ENCODE data around the gene G6PC1. TPM values are rescaled to one million over a fixed set of nuclear protein-coding genes. Genes with fewer than 3 reads are reported as not detected.
"Not testable (repeated sequence)": the region's sequence is repeated elsewhere in the genome, so short reads cannot be mapped to it uniquely, and the experiment has no call there.

Gene G6PC1
- polyA plus RNA-seq, 12 donors, result 0.04 to 0.28 (median 0.16) TPM; not detected in 9

DNA sequence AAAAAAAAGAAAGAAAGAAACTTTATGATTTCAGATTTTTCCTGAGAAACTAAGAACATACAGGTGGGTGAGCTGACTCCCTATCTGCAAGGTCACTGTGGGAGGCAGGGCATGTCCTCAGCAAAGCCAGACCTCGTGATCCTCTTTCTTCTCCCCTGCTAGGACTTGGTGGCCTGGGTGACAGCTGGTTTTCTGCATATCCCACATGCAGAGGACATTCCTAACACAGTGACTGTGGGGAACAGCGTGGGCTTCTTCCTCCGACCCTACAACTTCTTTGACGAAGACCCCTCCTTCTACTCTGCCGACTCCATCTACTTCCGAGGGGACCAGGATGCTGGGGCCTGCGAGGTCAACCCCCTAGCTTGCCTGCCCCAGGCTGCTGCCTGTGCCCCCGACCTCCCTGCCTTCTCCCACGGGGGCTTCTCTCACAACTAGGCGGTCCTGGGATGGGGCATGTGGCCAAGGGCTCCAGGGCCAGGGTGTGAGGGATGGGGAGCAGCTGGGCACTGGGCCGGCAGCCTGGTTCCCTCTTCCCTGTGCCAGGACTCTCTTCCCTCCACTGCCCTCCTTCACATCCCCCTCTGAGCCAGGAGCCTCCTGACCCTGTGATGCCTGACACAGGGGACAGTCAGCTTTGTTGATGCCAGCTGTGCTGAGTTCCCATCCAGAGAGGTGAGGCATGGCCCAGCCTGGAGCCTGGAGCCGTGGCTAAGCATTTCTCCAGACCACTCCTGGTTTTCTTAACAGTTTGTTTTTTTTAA is 26.5 kb upstream of the G6PC1 start:
- not testable (repeated sequence) for DNase-seq

DNA sequence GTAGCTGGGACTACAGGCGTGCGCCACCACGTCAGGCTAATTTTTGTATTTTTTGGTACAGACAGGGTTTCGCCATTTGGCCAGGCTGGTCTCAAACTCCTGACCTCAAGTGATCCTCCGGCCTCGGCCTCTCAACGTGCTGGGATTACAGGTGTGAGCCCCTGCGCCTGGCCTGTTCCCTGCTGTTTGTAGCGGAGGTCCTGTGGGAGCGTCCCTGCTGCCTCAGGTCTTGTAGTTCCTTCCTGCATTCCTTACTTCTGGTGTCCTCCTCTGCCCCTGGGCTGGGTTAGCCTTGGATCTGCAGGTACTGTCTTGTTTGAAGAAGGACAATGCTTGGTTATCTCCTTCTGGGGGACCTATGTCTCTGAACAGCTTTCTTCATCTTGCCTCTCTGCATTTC is 23.6 kb upstream of the G6PC1 start:
- DNase-seq, result no peak

DNA sequence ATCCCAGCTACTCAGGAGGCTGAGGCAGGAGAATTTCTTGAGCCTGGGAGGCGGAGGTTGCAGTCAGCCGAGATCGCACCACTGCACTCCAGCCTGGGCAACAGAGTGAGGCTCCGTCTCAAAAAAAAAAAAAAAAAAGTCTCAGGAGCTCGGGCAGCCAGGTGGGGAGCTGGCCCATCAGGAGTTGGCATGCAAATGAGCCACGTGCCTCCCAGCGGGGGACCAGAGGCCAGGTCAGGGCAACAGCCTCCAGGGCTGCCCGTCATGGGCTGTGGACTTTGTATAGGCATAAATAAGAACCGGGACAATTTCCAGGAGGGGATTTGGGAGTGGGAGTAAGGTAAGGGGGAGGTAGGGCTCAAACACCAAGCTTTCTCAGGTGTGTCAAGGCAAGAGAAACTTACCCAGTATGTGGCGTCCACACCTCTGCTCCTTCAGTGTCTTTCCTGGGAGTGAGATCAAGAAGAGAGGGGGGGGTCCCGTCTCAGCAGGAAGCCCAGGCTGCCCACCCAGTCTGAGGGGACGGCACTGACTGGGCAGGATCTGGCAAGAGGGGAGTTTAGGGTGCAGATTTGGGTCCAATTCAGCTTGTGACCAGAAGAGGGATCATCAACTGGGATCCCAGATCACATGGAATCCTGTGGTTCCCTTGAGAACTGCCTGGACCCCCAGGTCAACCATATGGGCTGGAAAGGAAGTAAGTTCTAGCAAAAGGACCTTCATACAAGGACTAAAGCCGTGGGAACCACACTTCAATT is 22.3 kb upstream of the G6PC1 start:
- DNase-seq, result no peak

DNA sequence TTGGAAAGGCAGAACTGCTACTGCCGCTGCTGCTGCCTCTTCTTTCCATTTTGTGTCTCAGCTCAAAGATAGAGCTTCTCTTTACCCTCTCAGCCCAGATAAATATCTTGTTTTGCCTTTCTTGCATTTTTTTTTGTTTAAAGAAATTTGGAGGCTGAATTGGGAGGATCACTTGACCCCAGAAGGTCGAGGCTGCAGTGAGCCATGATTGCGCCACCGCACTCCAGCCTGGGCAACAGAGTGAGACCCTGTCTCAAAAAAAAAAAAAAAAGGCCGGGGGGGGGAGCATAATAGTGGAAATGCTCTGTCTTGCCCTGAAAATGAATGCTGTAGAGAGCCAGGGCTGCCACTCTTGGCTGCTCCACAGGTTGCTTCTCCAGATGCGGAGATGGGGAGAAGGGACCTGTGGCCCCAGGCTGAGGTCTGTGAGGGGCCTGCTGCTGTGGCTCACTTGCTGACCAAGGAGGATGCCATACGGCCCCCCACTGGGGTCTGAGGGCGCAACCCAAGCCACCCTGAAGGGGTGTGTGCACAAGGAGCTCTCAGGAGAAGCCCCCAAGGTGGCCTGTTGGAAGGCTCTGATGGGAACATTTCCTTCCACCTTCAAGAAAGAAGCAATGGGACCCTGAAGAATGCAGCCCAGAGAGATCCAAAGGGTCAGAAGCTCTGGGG is 21.5 kb upstream of the G6PC1 start:
- no peak for DNase-seq

DNA sequence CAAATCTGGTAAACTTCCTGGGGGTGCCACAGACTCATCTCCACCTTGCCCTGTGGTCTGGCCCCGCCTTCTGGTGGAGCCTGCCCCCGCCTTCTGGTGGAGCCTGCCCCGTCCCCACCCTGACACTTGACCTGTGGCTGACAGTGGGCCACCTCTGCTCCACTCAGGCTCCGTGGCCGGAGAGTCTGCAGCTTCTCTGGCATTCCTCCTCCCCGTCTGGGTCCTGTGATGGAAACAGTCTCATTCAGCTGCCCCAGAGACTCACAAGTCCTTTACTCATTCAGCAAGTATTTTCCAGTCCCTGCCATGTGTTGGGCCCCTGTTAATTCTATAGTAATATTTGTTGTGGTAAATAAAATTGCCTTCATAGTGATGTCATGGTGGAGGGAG is 21.0 kb upstream of the G6PC1 start:
- DNase-seq, result no peak

DNA sequence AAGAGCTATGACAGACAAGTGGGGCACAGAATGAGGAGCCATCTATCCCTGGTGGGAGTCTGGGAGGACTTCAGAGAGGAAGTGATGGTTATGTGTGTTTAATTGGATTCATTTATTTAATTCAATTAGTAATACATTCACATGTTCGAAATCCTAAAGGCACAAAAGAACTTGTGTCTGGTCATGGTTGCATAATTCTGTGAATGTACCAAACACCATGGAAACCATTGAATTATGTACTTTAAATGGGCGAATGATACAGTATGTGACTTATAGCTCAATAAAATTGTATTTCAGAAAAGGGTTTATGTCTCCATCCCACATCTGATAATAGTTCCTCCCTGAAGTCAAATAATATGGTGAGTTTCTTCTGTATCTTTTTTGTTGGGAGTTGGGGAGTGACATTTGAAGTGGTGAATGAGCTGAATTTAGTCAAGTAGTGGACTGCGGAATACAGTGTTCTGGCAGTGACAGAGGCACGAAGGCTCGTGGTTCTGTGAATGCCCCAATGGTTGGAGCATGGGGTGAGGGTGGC is 19.8 kb upstream of the G6PC1 start:
- no peak for DNase-seq

DNA sequence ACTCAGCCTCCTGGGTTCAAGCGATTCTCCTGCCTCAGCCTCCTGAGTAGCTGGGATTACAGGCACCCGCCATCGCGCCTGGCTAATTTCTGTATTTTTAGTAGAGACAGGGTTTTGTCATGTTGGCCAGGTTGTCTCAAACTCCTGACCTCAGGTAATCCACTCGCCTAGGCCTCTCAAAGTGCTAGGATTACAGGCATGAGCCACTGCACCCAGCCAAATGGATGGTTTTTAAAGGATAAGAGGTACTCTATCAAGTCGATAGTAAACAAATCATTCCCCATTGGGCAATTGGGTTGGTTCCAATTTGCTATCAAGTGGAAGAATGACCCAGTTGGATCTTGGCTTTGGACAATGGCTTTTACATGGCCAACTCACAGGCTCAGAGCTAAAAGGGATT is 18.9 kb upstream of the G6PC1 start:
- not testable (repeated sequence) for DNase-seq

DNA sequence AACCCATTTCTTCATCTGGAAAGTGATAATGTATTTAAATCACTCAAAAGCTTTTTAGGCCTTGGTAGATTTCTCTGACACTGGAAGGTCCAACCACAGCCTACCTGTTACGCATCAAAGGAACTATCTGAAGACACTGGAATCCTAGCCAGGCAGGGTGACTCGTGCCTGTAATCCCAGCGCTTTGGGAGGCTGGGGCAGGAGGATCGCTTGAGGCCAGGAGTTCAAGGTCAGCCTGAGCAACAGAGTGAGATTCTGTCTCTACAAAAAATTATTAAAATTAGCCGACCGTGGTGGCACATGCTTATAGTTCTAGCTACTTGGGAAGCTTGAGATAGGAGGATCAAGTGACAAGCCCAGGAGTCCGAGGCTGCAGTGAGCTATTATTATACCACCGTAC is 18.4 kb upstream of the G6PC1 start:
- DNase-seq, result no peak

DNA sequence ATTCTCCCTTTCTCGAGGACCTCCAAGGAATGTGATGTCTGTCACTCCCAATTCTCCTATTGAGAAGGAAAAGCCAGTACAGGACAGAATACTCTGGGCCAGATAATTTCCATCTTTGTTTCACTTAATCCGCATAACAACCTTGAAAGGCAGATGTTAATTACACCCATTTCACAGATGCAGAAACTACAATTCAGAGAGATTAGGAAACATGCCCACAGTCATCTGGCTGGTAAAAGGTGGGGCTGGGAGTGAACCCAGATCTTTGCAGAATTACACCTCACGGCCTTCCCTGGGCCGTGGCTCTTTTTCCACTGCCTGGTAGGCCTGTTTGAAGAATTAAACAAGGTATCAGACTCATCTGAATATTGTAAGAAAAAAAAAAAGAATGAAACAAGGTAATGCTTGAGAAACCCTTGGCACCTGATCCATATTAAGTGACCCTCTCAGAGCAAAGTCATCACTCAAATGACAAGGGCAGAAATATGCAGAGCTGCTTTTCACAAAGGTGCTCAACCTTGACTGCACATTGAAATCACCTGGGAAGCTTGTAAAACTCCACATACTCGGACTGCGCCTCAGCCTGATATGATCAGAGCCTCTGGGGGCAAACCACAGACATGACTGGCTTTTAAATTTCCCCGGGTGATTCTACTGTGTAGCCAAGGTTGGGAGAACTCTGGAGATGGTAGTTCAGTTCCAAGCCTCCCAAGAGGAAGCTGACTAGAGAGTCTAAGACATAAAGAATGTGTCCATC is 16.6 kb upstream of the G6PC1 start:
- DNase-seq, result no peak

DNA sequence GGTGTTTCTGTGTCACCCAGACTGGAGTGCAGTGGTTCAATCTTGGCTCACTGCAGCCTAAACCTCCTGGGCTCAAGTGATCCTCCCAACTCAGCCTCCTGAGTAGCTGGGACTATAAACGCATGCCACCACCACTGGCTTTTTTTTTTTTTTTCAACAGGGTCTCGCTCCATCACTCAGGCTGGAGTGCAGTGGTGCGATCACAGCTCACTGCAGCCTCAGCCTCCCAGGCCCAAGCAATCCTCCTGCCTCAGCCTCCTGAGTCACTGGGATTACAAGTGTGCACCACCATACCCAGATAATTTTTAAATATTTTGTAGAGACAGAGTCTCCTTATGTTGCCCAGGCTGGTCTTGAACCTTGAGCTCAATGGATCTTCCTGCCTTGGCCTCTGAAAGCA is 14.8 kb upstream of the G6PC1 start:
- DNase-seq, result not testable (repeated sequence)

DNA sequence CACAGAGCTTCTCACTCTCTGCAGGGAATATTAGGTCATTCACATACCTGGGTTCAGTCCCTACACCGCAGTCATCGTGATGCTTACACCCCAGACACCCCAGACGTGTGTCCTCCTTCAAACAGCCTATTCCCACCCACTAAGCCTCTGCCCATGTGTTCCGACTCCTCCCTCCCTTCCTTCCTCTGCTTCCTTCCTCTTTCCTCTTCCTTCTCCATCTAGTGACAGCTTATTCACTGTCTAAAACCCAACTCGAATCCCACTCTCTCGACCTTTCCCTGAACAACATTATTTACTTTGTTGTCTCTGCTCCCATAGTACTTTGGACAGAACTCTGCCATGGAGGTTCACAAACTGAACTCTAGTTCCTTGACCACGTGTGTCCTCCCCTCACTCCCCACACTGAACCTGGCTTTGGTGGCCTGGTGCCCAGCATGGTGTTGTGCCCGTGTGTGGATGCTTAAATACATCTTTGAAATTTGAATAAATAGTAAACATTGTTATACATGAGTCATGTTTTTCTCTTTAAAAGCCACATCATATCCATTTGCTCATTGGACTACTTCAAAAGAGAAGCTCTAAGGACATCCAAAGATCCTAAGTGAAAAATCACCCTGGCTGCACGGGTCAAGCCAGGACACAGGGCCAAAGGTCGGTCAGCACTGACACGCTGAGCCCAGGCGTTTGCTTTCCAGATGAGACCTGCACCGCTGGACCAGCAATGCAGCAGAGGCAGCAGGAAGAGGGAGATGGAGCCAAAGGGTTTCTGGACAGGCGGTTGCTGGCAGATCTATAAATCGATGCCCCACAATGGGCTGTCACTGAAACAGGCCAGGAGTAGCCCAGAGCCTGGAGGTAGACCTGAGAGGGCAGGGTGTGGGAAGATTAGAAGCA is 14.1 kb upstream of the G6PC1 start:
- no peak for DNase-seq

DNA sequence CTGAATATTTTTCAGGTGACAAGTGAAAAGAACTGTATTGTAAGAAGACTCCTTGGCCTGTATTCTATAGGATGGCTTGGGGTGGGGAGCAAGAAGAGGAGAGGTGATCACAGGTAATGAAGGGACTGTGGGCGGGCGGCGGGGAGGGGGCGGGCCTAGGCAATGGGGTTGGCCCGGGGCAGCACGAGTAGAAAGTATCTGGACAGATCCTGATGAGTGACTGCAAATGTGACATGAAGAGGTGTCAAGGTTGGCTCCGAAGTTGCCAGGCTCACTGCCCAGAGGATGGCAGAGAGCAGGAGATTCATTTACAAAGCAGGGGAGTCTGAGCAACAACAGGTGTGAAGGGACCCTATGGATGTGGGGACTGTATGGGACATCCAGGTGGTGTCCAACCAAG is 10.8 kb upstream of the G6PC1 start:
- DNase-seq, result no peak

DNA sequence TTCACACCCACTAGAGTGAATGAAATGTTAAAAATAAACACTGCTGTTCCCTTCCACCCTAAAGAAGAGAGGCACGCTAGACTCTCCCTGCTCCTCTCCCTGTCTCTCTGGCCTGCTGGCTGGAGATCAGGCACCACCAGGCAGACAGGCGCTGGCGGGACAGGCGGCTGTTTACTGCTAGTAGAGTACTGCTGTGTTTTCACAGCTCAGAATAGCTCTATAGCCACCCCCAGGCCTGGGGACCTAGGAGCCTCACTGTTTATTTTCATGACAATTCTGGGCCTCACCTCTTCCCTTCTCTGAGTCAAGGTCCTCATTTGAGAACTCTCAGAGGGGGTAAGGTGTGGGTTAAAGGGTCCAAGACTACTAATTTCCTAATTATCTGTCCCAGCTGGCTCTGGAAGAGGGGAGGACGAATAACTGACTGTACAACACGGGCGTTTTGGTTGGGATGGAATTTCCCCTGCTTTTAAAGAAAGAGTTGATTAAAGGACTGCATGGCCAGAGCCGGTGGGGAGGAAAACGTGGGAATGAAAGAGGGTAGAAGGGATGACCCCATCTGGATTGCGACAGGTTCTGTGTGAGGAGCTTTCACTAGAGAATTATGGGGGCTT is 9.0 kb upstream of the G6PC1 start:
- DNase-seq, result no peak

DNA sequence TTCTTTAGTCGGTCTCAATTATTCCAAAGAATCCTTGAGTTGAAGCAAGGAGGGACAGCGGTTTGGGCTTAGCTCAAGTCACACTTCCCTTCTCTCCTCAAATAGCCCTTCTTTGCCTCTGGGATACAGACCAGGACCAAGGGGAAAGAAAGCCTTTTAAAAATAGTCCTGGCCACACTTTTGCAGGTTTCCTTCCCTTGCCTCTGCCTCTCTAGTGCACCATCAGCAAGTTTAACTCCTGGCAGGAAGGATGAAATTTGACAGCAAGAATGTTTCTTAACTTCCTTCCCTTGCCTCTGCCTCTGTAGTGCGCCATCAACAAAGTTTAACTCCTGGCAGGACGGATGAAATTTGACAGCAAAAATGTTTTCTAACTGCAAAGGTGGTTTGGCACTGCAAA is 7.2 kb upstream of the G6PC1 start:
- DNase-seq, result peak; percentile 41

DNA sequence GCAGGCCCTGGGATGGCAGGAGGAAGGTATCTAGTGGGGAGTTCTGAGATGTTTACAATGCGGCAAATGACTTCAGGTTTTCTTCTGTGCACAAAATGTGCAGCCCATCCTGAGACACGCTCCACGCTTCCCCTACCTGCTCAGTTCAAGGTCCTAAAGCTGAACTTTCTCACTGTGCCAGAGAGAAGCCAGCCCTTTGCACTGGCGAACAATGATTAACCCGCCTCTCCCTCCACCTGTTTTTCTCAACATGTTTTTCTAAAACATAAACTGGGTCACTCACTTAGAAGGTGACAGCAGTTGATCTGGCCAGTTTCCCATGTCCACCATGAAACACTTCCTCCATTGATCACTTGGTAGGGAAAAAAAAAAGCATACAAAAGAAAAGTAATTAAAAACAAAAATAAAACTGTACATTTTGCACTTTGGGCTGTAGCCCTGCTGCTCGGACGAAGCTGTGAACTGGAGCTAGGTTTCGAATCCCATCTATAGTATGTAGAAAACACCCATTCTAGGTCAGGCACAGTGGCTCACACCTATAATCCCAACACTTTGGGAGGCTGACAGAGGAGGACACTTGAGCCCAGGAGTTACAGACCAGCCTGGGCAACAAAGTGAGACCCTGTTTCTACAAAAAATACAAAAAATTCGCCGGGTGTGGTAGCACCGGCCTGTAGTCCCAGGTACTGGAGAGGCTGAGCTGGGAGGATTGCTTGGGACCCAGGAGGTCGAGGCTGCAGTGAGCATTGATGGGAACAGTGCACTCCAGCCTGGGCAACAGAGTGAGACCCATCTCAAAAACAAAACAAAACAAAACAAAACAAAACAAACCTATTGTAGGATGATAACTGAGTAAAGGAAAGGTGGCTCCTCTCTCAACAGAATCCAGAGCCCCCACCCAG is 6.1 kb upstream of the G6PC1 start:
- DNase-seq, result no peak

DNA sequence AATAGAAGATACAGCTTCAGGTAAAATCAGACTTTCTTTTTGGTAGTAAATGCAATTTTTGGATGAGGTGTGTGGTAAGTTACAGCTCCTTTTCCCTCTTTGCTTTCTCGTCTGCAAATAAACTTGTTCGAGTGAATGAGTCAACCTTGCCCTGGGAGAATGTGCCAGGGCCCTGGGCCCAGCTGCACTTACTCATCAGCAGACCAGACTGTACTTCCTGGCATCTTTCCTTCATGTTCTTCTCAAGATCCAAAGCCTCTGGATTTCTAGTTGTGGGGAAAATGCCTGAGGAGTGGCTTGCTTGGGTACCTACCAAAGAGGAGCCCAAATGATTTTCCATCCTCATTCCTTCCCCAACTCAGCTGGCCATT is 5.4 kb upstream of the G6PC1 start:
- DNase-seq, result peak; percentile 61

DNA sequence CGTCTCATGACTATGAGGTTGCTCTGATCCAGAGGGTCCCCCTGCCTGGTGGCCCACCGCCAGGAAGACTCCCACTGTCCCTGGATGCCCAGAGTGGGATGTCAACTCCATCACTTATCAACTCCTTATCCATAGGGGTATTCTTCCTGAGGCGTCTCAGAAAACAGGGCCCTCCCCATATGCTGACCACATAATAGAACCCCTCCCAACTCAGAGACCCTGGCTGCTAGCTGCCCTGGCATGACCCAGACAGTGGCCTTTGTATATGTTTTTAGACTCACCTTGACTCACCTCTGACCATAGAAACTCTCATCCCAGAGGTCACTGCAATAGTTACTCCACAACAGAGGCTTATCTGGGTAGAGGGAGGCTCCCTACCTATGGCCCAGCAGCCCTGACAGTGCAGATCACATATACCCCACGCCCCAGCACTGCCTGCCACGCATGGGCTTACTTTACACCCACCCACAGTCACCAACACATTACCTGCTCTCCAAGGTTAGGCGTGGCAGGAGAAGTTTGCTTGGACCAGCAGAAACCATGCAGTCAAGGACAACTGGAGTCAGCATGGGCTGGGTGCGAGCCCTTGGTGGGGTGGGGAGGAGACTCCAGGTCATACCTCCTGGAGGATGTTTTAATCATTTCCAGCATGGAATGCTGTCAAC is 2.3 kb upstream of the G6PC1 start:
- DNase-seq, result no peak

DNA sequence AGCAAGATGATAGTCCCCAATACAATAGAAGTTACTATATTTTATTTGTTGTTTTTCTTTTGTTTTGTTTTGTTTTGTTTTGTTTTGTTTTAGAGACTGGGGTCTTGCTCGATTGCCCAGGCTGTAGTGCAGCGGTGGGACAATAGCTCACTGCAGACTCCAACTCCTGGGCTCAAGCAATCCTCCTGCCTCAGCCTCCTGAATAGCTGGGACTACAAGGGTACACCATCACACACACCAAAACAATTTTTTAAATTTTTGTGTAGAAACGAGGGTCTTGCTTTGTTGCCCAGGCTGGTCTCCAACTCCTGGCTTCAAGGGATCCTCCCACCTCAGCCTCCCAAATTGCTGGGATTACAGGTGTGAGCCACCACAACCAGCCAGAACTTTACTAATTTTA is 618 bp upstream of the G6PC1 start:
- DNase-seq, result not testable (repeated sequence)
